ENCODE data around the gene TTF2.
"Not testable (repeated sequence)": the region's sequence is repeated elsewhere in the genome, so short reads cannot be mapped to it uniquely, and the experiment has no call there.

GRCh38 chr1:117119144-117119543 lies 59.0 kb downstream of the TTF2 start:
- not testable (repeated sequence) for TF ChIP-seq EP300, POLR2A (IDR thresholded peaks at IDR 0.05)
- TF ChIP-seq, protein P1, sequence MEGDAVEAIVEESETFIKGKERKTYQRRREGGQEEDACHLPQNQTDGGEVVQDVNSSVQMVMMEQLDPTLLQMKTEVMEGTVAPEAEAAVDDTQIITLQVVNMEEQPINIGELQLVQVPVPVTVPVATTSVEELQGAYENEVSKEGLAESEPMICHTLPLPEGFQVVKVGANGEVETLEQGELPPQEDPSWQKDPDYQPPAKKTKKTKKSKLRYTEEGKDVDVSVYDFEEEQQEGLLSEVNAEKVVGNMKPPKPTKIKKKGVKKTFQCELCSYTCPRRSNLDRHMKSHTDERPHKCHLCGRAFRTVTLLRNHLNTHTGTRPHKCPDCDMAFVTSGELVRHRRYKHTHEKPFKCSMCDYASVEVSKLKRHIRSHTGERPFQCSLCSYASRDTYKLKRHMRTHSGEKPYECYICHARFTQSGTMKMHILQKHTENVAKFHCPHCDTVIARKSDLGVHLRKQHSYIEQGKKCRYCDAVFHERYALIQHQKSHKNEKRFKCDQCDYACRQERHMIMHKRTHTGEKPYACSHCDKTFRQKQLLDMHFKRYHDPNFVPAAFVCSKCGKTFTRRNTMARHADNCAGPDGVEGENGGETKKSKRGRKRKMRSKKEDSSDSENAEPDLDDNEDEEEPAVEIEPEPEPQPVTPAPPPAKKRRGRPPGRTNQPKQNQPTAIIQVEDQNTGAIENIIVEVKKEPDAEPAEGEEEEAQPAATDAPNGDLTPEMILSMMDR (IDR thresholded peaks at IDR 0.05): not testable (repeated sequence)

Measured in ovary (tissue), 3 donors.